ENCODE data around the gene LIFR. TPM values are rescaled to one million over a fixed set of nuclear protein-coding genes. Genes with fewer than 3 reads are reported as not detected.

The LIFR gene
- total RNA-seq, 1 experiment from 2014 or later: 7.8 TPM

GRCh38 chr5:38509185-38509584, 47.3 kb downstream of the LIFR start:
- H2AK5ac ChIP-seq (ENCODE audit: insufficient read length, low read length): no peak overlapping the region
- Mint-ChIP-seq H3K27ac (peak overlapping the region in 1 of 3 experiments; percentile 20; a peak in 2 of 7 replicates), H3K9me3 (no peaks in the 10 kb centered on the region), H3K27me3 (ENCODE audit: low read depth) (no peaks in the 10 kb centered on the region), H3K4me3 (no peak overlapping the region), H3K36me3 (ENCODE audit: insufficient read depth in 1 of 3, low read depth in 3 of 3) (no peaks in the 10 kb centered on the region; a peak in 1 of 7 replicates), H3K4me1 (peaks cover 4 to 15% of the 10 kb centered on the region in 2 experiments)
- H4K8ac ChIP-seq (replicated peaks; ENCODE audit: insufficient read length, low read depth, low read length): no peak overlapping the region
- no peaks in the 10 kb centered on the region; the same call in 1 of the 2 replicates for H3K4me1 ChIP-seq (ENCODE audit: insufficient read depth, low read length)
- no peak overlapping the region for H4K91ac ChIP-seq (ENCODE audit: insufficient read length, low read depth, low read length)
- no peak overlapping the region for H3K23ac ChIP-seq (ENCODE audit: insufficient read length, low read depth, low read length)
- no peak overlapping the region for H2BK12ac ChIP-seq (ENCODE audit: insufficient read length, low read depth, low read length)
- H3T11ph ChIP-seq (ENCODE audit: low read length): no peak overlapping the region
- no peak overlapping the region for H3K4ac ChIP-seq (ENCODE audit: low read depth, low read length)
- H3K79me2 ChIP-seq (ENCODE audit: insufficient read depth, low read length): no peaks in the 10 kb centered on the region
- no peaks in the 10 kb centered on the region for H3K9me3 ChIP-seq (ENCODE audit: control insufficient read depth, low read depth, low read length)
- H4K5ac ChIP-seq (ENCODE audit: insufficient read length, low read depth, low read length): no peak overlapping the region
- no peak overlapping the region for H2BK15ac ChIP-seq (ENCODE audit: low read depth, low read length)
- no peak overlapping the region for H2BK5ac ChIP-seq (ENCODE audit: insufficient read length, low read length)
- H3K79me1 ChIP-seq (ENCODE audit: insufficient read depth, low read depth, low read length, poor library complexity, severe bottlenecking): no peaks in the 10 kb centered on the region
- H2AFZ ChIP-seq (ENCODE audit: low read length): no peak overlapping the region
- WGBS (ENCODE audit: extremely low coverage, insufficient read length, low lambda C conversion rate): no CpG with 5 or more reads among the region's 5 CpGs
- no peak overlapping the region for H3K14ac ChIP-seq (ENCODE audit: insufficient read depth, low read length)
- no peak overlapping the region for H3K4me2 ChIP-seq (ENCODE audit: insufficient read depth, insufficient read length, low read length)
- H3K23me2 ChIP-seq (ENCODE audit: insufficient read length, low read depth, low read length, poor library complexity, severe bottlenecking): no peaks in the 10 kb centered on the region
- no peak overlapping the region for H3K18ac ChIP-seq (ENCODE audit: insufficient read length, low read depth, low read length)
- H3K27ac ChIP-seq (ENCODE audit: insufficient read length, low read depth, low read length): no peak overlapping the region
- no peak overlapping the region for H2BK20ac ChIP-seq (ENCODE audit: low read depth, low read length, poor library complexity, severe bottlenecking)
- no peak overlapping the region for H3K56ac ChIP-seq (ENCODE audit: insufficient read length, low read depth, low read length)
- no peak overlapping the region for H3K9ac ChIP-seq (ENCODE audit: extremely low read depth, insufficient read length, low read length)
- TF ChIP-seq CTCF (conservative IDR thresholded peaks at IDR 0.05): no peak
- no peaks in the 10 kb centered on the region for H4K20me1 ChIP-seq (ENCODE audit: control insufficient read depth, insufficient read depth, insufficient read length)
- H2BK120ac ChIP-seq (ENCODE audit: low read depth, low read length, poor library complexity, severe bottlenecking): no peak overlapping the region
- DNase-seq: no peak
- no peaks in the 10 kb centered on the region for H3K27me3 ChIP-seq (ENCODE audit: insufficient read depth, low read length)

Measured in H9 (cell line).